Nephron progenitor cell (in vitro differentiated cells): ENCODE results near the gene MAPK8IP3.

Experiments
- DNase-seq: peaks from one replicate; pipeline ENCODE4 v3.0.0; 2021
- H3K27ac Mint-ChIP-seq: 2 replicates; pipeline ENCODE4 v1.8.0; 2021; ENCODE audit warnings: mild to moderate bottlenecking, moderate library complexity, mixed read lengths
- H3K27me3 Mint-ChIP-seq: 2 replicates; pipeline ENCODE4 v1.8.0; 2021; ENCODE audit warnings: mild to moderate bottlenecking, low read depth, mixed read lengths; ENCODE audit not compliant: poor library complexity
- H3K36me3 Mint-ChIP-seq: 2 replicates; pipeline ENCODE4 v1.8.0; 2021; ENCODE audit warnings: low read depth, mixed read lengths
- H3K4me1 Mint-ChIP-seq: 2 replicates; pipeline ENCODE4 v1.8.0; 2021; ENCODE audit warnings: mixed read lengths
- H3K4me3 Mint-ChIP-seq: 2 replicates; pipeline ENCODE4 v1.8.0; 2021; ENCODE audit warnings: mild to moderate bottlenecking, moderate library complexity, mixed read lengths
- H3K9me3 Mint-ChIP-seq: 2 replicates; pipeline ENCODE4 v1.8.0; 2021; ENCODE audit warnings: mild to moderate bottlenecking, moderate library complexity, mixed read lengths
- TF ChIP-seq, protein P1 (sequence below): fragments of 200-600 bp; sonication (generic); IDR thresholded peaks from 2 replicates; pipeline ENCODE4 v1.5.0; 2021; ENCODE audit warnings: antibody characterized with exemption

Gene MAPK8IP3

DNA sequence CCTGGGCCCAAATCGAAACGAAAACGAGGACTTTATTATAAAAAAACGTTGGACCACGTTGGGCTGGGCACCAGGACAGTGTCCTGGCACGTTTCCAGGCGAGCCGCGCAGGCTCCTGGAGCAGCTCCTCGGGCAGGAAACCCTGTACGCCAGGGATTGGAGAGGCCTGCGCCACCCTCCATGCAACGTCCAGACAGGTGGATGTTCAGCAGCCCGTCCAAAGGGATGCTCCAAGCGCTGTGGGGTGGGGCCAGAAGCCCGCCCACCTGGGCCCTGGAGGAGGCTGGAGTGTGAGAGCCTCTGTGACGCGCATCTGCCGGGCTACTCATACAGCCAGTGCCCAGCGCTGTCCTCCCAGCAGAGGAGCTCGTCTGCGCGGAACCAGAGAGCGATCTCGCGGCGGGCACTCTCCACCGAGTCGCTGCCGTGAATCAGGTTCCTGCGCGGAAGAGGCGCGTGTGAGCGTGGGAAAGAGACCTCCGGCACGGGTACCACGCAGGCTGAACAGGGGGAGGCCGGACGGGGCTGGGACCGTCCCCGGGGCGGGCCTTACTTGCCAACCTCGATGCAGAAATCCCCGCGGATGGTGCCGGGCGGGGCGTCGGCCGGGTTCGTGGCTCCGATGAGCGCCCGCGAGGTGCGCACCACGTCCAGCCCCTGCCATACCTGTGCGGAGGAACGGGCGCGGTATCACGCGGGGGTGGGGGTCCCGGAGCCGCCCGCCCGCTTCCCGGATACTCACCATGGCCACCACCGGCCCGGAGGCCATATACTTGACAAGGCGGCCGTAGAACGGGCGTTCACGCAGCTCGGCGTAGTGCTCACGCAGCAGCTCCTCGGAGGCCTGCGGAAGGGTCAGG is 64.6 kb downstream of the MAPK8IP3 start:
- H3K27ac Mint-ChIP-seq: no peak overlapping the region
- H3K9me3 Mint-ChIP-seq: no peaks in the 10 kb centered on the region
- H3K4me1 Mint-ChIP-seq: peaks cover 13% of the 10 kb centered on the region
- no peaks in the 10 kb centered on the region for H3K27me3 Mint-ChIP-seq
- TF ChIP-seq, protein P1, sequence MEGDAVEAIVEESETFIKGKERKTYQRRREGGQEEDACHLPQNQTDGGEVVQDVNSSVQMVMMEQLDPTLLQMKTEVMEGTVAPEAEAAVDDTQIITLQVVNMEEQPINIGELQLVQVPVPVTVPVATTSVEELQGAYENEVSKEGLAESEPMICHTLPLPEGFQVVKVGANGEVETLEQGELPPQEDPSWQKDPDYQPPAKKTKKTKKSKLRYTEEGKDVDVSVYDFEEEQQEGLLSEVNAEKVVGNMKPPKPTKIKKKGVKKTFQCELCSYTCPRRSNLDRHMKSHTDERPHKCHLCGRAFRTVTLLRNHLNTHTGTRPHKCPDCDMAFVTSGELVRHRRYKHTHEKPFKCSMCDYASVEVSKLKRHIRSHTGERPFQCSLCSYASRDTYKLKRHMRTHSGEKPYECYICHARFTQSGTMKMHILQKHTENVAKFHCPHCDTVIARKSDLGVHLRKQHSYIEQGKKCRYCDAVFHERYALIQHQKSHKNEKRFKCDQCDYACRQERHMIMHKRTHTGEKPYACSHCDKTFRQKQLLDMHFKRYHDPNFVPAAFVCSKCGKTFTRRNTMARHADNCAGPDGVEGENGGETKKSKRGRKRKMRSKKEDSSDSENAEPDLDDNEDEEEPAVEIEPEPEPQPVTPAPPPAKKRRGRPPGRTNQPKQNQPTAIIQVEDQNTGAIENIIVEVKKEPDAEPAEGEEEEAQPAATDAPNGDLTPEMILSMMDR: no peak
- peak overlapping the region; percentile 84 for H3K4me3 Mint-ChIP-seq
- H3K36me3 Mint-ChIP-seq: no peaks in the 10 kb centered on the region
- DNase-seq: peak; percentile 38

DNA sequence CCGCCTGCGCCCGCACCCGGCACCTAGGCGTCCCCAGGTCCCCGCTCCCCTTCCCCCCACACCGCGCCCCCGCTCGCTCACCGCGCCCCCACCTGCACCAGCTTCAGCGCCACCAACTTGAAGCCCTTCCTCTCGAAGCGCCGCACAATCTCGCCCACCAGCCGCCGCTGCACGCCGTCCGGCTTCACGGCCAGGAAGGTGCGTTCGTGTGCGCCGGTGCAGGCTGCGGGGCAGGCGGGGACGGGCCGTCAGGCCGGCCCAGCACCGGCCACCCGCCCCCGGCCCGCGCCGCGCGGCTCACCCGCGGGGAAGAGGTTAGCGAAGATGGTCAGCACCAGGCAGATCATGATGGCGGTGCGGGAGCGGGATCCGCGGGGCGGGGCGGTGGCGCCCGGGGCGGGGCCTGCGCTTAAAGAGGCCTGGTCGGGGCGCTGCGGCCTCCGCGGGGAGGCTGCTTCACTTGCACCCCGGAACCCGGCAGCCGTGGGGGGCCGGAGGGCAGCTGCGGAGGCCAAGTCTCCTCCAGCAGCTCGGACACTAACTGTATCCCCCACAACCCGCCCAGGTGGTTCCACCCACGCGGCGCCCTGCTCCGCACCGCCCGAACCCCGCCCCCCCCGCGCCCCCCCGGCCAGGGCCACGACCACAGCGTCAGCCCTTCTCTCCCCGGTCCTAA is 65.3 kb downstream of the MAPK8IP3 start, which contains the start of gene NME3:
TSS of gene NME3 (minus strand) at position 356 of the 676 bp plus-strand sequence. CDS start at position 347, 9 bp downstream.
- Mint-ChIP-seq H3K27me3 (no peaks in the 10 kb centered on the region), H3K4me1 (peaks cover 13% of the 10 kb centered on the region), H3K27ac (peak within 1 kb of the TSS; percentile 43), H3K36me3 (no peaks in the 10 kb centered on the region), H3K9me3 (no peaks in the 10 kb centered on the region), H3K4me3 (peak within 1 kb of the TSS; percentile 96)
- TF ChIP-seq, protein P1: no peak
- DNase-seq: peak; percentile 80

DNA sequence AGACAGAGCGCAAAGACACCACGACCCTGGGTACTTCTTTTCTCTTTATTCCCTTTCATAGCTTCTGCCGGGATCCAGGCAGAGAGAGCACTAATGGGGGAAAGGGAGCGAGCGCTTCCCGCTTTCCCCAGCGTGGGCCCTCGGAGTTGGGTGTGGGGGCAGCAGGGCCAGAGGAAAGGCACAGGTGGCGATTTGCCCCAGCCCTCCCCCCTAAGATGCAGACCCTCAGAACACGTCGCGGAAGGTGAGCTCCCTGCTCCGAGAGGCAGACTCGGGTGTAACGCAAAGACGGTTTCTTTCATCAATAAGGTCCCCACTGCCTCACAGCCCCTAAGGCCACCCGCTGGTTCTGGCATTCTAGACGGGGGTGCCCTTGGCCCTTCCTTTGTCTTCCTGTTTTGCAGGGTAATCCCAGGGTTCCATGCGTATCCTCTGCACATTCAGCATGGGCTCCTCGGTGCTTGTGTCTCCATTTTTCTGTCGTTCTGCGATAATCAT is 65.9 kb downstream of the MAPK8IP3 start:
- TF ChIP-seq, protein P1: no peak
- Mint-ChIP-seq H3K4me3 (peak overlapping the region; percentile 96), H3K4me1 (peaks cover 13% of the 10 kb centered on the region), H3K27me3 (no peaks in the 10 kb centered on the region), H3K27ac (peak overlapping the region; percentile 43), H3K36me3 (no peaks in the 10 kb centered on the region), H3K9me3 (no peaks in the 10 kb centered on the region)
- no peak for DNase-seq

DNA sequence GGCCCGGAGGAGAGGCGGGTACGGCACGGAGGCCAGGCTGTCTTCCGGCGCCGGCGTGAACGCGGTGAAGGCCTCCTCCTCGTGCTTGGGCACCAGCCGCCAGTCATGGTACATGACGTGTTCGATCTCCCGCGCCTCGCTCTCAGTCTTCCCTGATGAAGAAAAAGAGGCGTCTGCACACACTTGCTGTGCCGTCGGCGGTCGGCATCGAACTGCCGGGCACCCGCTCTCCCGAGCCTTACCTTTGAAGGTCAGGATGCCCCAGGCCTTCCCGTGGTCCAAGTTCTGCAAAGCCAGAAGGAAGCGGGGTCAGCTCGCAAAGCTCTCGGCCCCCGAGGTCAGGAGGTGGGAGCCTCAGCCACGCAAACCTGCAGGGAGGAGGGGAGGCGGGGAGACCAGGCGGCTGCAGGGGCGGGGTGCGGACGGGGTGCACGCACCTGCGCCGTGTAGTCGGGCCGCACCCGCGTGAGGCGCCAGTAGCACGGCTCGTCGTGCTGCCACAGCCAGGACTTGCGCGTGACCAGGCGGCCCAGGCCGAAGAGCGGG is 66.4 kb downstream of the MAPK8IP3 start, which contains the start of gene EME2:
TSS of gene EME2 (plus strand) at position 449 of the 546 bp plus-strand sequence. CDS start 418 bp downstream, outside the sequence.
- H3K9me3 Mint-ChIP-seq: no peaks in the 10 kb centered on the region
- TF ChIP-seq, protein P1: no peak
- H3K27ac Mint-ChIP-seq: peak within 1 kb of the TSS; percentile 43
- H3K4me3 Mint-ChIP-seq: peak within 1 kb of the TSS; percentile 96
- H3K4me1 Mint-ChIP-seq: peaks cover 13% of the 10 kb centered on the region
- peak; percentile 37 for DNase-seq
- no peaks in the 10 kb centered on the region for H3K36me3 Mint-ChIP-seq
- no peaks in the 10 kb centered on the region for H3K27me3 Mint-ChIP-seq

DNA sequence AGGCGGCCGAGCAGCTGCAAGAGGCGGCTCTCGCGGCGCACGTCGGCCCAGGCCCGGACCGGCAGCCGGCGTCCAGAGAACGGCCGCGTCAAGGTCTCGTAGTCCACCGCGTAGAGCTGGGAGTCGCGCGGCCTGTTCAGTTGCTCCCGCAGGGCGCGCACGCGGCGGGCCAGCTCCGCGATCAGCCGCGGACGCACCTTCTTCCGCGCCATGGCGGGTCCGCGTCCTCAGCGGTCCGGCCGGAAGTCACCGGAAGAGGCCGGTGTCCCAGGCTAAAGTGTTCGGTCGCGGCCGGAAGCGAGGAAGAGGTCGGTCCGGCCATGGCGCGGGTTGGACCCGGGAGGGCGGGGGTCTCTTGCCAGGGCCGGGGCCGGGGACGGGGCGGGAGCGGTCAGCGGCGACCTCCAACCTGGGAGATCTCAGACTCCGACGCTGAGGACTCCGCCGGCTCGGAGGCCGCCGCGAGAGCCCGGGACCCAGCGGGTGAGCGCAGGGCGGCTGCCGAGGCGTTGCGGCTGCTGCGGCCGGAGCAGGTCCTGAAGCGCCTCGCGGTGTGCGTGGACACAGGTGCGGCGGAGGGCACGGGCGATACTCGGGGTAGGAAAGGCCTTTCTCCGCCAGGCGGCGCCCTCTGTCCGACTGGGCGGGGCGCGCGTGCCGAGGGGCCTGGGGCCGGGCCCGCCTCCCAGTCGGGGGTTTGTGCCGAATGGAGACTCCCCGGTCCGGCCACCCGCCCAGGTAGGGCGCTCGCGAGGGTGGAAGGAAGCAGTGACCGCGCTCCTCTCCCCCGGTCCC is 67.1 kb downstream of the MAPK8IP3 start, which contains the start of gene MRPS34:
TSS of gene MRPS34 (minus strand) at position 227 of the 795 bp plus-strand sequence. CDS start at position 212, 15 bp downstream.
- Mint-ChIP-seq H3K27ac (peak within 1 kb of the TSS; percentile 43), H3K36me3 (no peaks in the 10 kb centered on the region), H3K4me3 (peak within 1 kb of the TSS; percentile 96), H3K4me1 (peaks cover 13% of the 10 kb centered on the region), H3K27me3 (no peaks in the 10 kb centered on the region), H3K9me3 (no peaks in the 10 kb centered on the region)
- DNase-seq: peak; percentile 93
- TF ChIP-seq, protein P1: peak; percentile 87
